K562 (cell line): ENCODE data around the gene PPM1H. TPM values are rescaled to one million over a fixed set of nuclear protein-coding genes. Genes with fewer than 3 reads are reported as not detected.
"Not testable (repeated sequence)": the region's sequence is repeated elsewhere in the genome, so short reads cannot be mapped to it uniquely, and the experiment has no call there.

Experiments used
- ATAC-seq: fragments of 200-7000 bp; cut with Tn5 transposase; 3 replicates; pipeline ENCODE4 v1.9.1; 2020; ENCODE audit warnings: moderate library complexity
- BruUV-seq: library from RNA; stranded (reverse); fragments of 400-500 nt; replicated peaks from 2 replicates; lab custom pipeline; 2021; lab: Mats Ljungman, UMichigan
- CTCF ChIA-PET: fragments of 300-600 bp; formaldehyde crosslinking; extraction: SDS; loops from one replicate; lab custom pipeline; 2021; ENCODE audit warnings: low intra/inter-chr PET ratio; lab: Yijun Ruan, JAX
- POLR2A ChIA-PET: fragments of 300-600, 350-650 bp; sonication (Branson Sonifier 250); formaldehyde crosslinking; extraction: SDS; loops from one replicate; lab custom pipeline; 2021; ENCODE audit warnings: antibody characterized with exemption, inconsistent platforms; lab: Yijun Ruan, JAX
- DNase-seq, 4 experiments: peaks; one replicate each; pipeline versions ENCODE4 v3.0.0 to v3.0.0-alpha.2; 2011 to 2018; ENCODE audit warnings: low spot score in 3 of 4, mixed read lengths in 3 of 4; ENCODE audit errors: extremely low read depth in 1 of 4
- FAIRE-seq: peaks from 2 replicates; lab custom pipeline; 2011; peaks lifted over from hg19 to GRCh38; lab: Jason Lieb, UNC
- H2AFZ ChIP-seq: 2 replicates; pipeline ENCODE4 v1.6.0; 2011; ENCODE audit warnings: low read depth, low read length, control low read depth, inconsistent platforms
- H3K27ac ChIP-seq: fragments of 200-600 bp; 3 replicates; pipeline ENCODE4 v1.8.0; 2011; ENCODE audit warnings: low read depth, mild to moderate bottlenecking, control low read depth, inconsistent platforms, low read length, moderate library complexity, mixed read lengths; ENCODE audit errors: extremely low read depth
- H3K27me3 ChIP-seq, 2 experiments: fragments of 300-600 bp in 1 of 2; 2 replicates in 1 of 2; 3 replicates in 1 of 2; pipeline versions ENCODE4 v1.6.0 to v1.8.0; 2011; ENCODE audit warnings: inconsistent platforms in 2 of 2, low read length in 2 of 2, mild to moderate bottlenecking in 1 of 2, mixed read lengths in 1 of 2, moderate library complexity in 1 of 2; ENCODE audit not compliant: control insufficient read depth in 2 of 2, insufficient read depth in 2 of 2
- H3K36me3 ChIP-seq: fragments of 300-600 bp; 3 replicates; pipeline ENCODE4 v1.8.0; 2011; ENCODE audit warnings: mild to moderate bottlenecking, low read length, inconsistent platforms; ENCODE audit not compliant: control insufficient read depth, insufficient read depth
- H3K4me1 ChIP-seq, 2 experiments: fragments of 200-600 bp in 1 of 2; replicated peaks in 1 of 2; 2 replicates in 1 of 2; 3 replicates in 1 of 2; pipeline versions ENCODE4 v1.5.1 to v1.8.0; 2011; ENCODE audit warnings: inconsistent platforms in 2 of 2, low read length in 2 of 2, mild to moderate bottlenecking in 1 of 2, mixed read lengths in 1 of 2, moderate library complexity in 1 of 2; ENCODE audit not compliant: control insufficient read depth in 2 of 2, insufficient read depth in 2 of 2
- H3K4me2 ChIP-seq: 2 replicates; pipeline ENCODE4 v1.6.1; 2011; ENCODE audit warnings: low read length, control low read depth, inconsistent platforms, mixed read lengths; ENCODE audit not compliant: insufficient read depth
- H3K4me3 ChIP-seq: fragments of 200-600 bp; sonication (generic), shearing (Covaris generic); 2 replicates; pipeline ENCODE4 v1.5.1; 2016; ENCODE audit warnings: control low read depth, inconsistent platforms
- H3K79me2 ChIP-seq: fragments of 200-600 bp; 3 replicates; pipeline ENCODE4 v1.8.0; 2011; ENCODE audit warnings: low read length, inconsistent platforms; ENCODE audit not compliant: control insufficient read depth, insufficient read depth
- H3K9ac ChIP-seq, 2 experiments: 2 replicates each; pipeline versions ENCODE4 v1.6.0 to v1.6.1; 2011; ENCODE audit warnings: low read depth in 2 of 2, low read length in 2 of 2, control low read depth in 1 of 2, inconsistent platforms in 1 of 2, mild to moderate bottlenecking in 1 of 2, mixed read lengths in 1 of 2; ENCODE audit not compliant: insufficient read depth in 1 of 2
- H3K9me1 ChIP-seq: one replicate; pipeline ENCODE4 v1.6.0; 2011; ENCODE audit warnings: inconsistent platforms, mild to moderate bottlenecking, low read length, moderate library complexity; ENCODE audit not compliant: control insufficient read depth, insufficient read depth
- H3K9me3 ChIP-seq: replicated peaks from 2 replicates; pipeline ENCODE4 v1.5.1; 2011; ENCODE audit warnings: low read depth, low read length, inconsistent platforms; ENCODE audit not compliant: control insufficient read depth, insufficient read depth
- H4K20me1 ChIP-seq: replicated peaks from 2 replicates; pipeline ENCODE4 v1.6.1; 2011; ENCODE audit warnings: low read length, inconsistent platforms, mixed read lengths; ENCODE audit not compliant: control insufficient read depth, insufficient read depth
- BACH1 ChIP-seq: fragments of 200-800 bp; sonication (Bioruptor generic); IDR thresholded peaks from 2 replicates; pipeline ENCODE4 v1.6.1; 2016; ENCODE audit warnings: missing genetic modification characterization, missing compliant biosample characterization
- DACH1 ChIP-seq: fragments of 450-650 bp; IDR thresholded peaks from 2 replicates; pipeline ENCODE4 v1.6.1; 2018; ENCODE audit not compliant: partially characterized antibody
- LCOR ChIP-seq: sonication (generic); formaldehyde crosslinking; IDR thresholded peaks from 2 replicates; pipeline ENCODE4 v1.8.0; 2022; ENCODE audit warnings: mild to moderate bottlenecking, missing genetic modification reagents
- ZNF134 ChIP-seq: fragments of 250-450 bp; sonication (Bioruptor Pico); conservative IDR thresholded peaks from 2 replicates; pipeline ENCODE4 v1.4.0; 2020
- ZNF696 ChIP-seq: fragments of 250-450 bp; sonication (Bioruptor Pico); conservative IDR thresholded peaks from 2 replicates; pipeline ENCODE4 v1.4.0; 2020; ENCODE audit warnings: mild to moderate bottlenecking, moderate library complexity
- ZNF717 ChIP-seq: fragments of 250-450 bp; sonication (Bioruptor Pico); IDR thresholded peaks from 2 replicates; pipeline ENCODE4 v1.5.0; 2021
- WGBS: fragments of 100-300 bp; shearing (Covaris generic); methylation state at CpG from one replicate; pipeline ENCODE4 v1.1.6; 2016; ENCODE audit warnings: low coverage, mixed read lengths; ENCODE audit not compliant: insufficient coverage; ENCODE audit errors: missing lambda C conversion rate; 5-methylcytosine and 5-hydroxymethylcytosine counted together
- in situ Hi-C: fragments of 300-500 bp; cut with MboI; formaldehyde crosslinking; loops from 4 replicates; pipeline ENCODE4 v1.15.0; 2018; ENCODE audit warnings: inconsistent platforms, mixed read lengths
- intact Hi-C: fragments of 100-400 bp; cut with micrococcal nuclease; formaldehyde crosslinking; loops from 2 replicates; pipeline ENCODE4 v1.14.2; 2022
- polyA plus RNA-seq, 8 experiments: library from polyadenylated mRNA; depleted of rRNA in 4 of 8; stranded (reverse) in 5 of 8; unstranded in 3 of 8; fragments of >200 nt; fragmentation: Nextera tagmentation in 2 of 8; fragmentation: Illumina TruSeq in 1 of 8; extraction: Ambion mirVana in 2 of 8; extraction: Trizol in 1 of 8; gene quantifications; 2 replicates each; pipeline versions ENCODE4 v1.2.1 to v1.2.3, GENCODE V29; 2011 to 2014; ENCODE audit warnings: inconsistent platforms in 1 of 8, missing spikeins in 1 of 8
- total RNA-seq, 7 experiments: library from RNA; depleted of rRNA in 6 of 7; stranded (reverse); fragments of >200 nt in 6 of 7; fragmentation: Illumina TruSeq in 2 of 7; extraction: Trizol in 2 of 7; gene quantifications; 2 replicates each; pipeline versions ENCODE4 v1.2.1 to v1.2.3, GENCODE V29; 2011 to 2021; ENCODE audit warnings: low replicate concordance in 1 of 7
- TF ChIP-seq, protein P1 (sequence below), 2 experiments: fragments of 450-650 bp in 1 of 2; IDR thresholded peaks; 2 replicates each; pipeline ENCODE4 v1.6.1; 2011 to 2017; ENCODE audit warnings: low read depth in 2 of 2, antibody characterized with exemption in 1 of 2, borderline replicate concordance in 1 of 2, low read length in 1 of 2, mild to moderate bottlenecking in 1 of 2, mixed read lengths in 1 of 2; ENCODE audit not compliant: control insufficient read depth in 1 of 2

Gene PPM1H
- total and polyA plus RNA-seq, 9 of the 15 experiments (the other 6 are each of a cell fraction or from before 2014, with no cell fraction given), result 5.3 to 29.3 (median 11.3) TPM

DNA sequence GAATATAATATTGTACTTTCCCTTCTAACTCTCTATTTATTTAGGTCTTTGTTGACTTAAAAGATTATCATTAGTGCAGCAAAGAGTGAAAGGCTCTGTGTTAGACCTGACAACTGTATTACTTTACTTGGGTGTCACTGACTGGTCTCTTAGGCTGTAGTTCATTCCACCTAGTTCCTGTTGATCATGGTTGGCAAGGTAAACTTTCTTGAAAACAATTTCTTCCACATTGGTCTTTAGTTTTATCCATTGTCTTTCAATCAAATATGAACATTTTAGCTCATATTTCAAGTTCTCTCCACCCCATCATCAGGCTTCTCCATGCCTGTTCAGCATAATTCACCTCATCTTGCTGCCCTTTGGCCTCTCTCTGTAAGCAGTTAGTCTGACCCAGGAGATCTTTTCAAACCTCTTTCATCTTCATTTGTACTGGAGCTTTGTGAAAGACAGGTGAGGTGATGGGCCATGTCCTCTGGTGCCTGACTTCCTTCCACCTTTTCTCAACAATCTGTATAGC lies 32.1 kb upstream of the PPM1H start (continued):
- TF ChIP-seq, protein P1, sequence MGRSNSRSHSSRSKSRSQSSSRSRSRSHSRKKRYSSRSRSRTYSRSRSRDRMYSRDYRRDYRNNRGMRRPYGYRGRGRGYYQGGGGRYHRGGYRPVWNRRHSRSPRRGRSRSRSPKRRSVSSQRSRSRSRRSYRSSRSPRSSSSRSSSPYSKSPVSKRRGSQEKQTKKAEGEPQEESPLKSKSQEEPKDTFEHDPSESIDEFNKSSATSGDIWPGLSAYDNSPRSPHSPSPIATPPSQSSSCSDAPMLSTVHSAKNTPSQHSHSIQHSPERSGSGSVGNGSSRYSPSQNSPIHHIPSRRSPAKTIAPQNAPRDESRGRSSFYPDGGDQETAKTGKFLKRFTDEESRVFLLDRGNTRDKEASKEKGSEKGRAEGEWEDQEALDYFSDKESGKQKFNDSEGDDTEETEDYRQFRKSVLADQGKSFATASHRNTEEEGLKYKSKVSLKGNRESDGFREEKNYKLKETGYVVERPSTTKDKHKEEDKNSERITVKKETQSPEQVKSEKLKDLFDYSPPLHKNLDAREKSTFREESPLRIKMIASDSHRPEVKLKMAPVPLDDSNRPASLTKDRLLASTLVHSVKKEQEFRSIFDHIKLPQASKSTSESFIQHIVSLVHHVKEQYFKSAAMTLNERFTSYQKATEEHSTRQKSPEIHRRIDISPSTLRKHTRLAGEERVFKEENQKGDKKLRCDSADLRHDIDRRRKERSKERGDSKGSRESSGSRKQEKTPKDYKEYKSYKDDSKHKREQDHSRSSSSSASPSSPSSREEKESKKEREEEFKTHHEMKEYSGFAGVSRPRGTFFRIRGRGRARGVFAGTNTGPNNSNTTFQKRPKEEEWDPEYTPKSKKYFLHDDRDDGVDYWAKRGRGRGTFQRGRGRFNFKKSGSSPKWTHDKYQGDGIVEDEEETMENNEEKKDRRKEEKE (IDR thresholded peaks at IDR 0.05; ENCODE audit: borderline replicate concordance in 1 of 2, control insufficient read depth in 1 of 2, low read depth in 2 of 2, low read length in 1 of 2), result no peak
- TF ChIP-seq DACH1, result no peak
- TF ChIP-seq ZNF717 (CRISPR knock-in tag), result no peak
- no peak for TF ChIP-seq LCOR (CRISPR knock-in tag)
- no peak for TF ChIP-seq ZNF696 (CRISPR knock-in tag)
- TF ChIP-seq ZNF134 (CRISPR knock-in tag), result no peak
- TF ChIP-seq BACH1, result no peak

DNA sequence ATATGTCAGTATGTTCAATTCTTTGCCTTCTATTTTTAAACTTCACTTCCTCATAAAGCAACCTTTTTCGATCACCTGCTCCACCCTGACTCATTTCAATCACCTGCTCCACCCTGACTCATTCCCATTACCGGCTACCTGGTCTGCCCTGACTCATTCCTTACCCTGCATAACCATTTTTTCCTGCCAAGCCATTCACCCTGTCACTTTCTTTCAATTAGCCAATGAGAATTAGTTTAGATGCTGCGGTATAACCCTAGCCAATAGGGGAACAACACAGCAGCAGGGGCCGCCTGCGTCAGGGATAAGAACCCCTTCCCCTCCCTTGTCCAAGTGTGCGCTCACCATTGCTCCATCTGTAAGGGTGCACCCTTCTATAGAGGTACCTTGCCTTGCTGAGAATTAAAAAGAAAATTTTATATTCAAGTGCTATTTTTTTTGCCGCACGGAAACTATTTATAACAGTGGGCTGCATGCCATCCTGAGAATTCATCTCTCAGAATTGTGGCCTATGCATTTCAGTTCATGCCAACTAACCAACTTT lies 31.6 kb upstream of the PPM1H start:
- H3K36me3 ChIP-seq, H3K79me2 ChIP-seq, ATAC-seq, H3K4me1 ChIP-seq, CTCF ChIA-PET, FAIRE-seq, BruUV-seq, H3K9me1 ChIP-seq, H3K27ac ChIP-seq, in situ Hi-C loops, POLR2A ChIA-PET, H3K4me2 ChIP-seq, H3K4me3 ChIP-seq, H3K27me3 ChIP-seq, DNase-seq, intact Hi-C loops, H2AFZ ChIP-seq, H3K9me3 ChIP-seq, H4K20me1 ChIP-seq, H3K9ac ChIP-seq: not testable (repeated sequence)
- WGBS, result 40% methylated on average over 8 of the region's 8 CpGs

DNA sequence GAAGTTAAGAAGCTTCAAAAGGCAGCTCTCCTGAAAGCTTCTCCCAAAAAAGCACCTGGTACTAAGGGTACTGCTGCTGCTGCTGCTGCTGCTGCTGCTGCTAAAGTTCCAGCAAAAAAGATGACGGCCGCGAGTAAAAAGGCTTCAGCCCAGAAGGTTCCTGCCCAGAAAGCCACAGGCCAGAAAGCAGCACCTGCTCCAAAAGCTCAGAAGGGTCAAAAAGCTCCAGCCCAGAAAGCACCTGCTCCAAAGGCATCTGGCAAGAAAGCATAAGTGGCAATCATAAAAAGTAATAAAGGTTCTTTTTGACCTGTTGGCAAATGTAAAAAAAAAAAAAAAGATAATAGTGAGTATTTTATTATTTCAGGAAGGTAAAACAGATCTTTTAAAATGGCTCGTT lies 30.8 kb upstream of the PPM1H start:
- POLR2A ChIA-PET, intact Hi-C loops, H3K9me3 ChIP-seq, H3K9me1 ChIP-seq, DNase-seq, H3K4me3 ChIP-seq, in situ Hi-C loops, H2AFZ ChIP-seq, H3K27me3 ChIP-seq, CTCF ChIA-PET, H3K4me2 ChIP-seq, FAIRE-seq, H3K4me1 ChIP-seq, ATAC-seq, H3K79me2 ChIP-seq, H3K27ac ChIP-seq, H4K20me1 ChIP-seq, H3K36me3 ChIP-seq, H3K9ac ChIP-seq: not testable (repeated sequence)
- 57% methylated on average over 4 of the region's 4 CpGs for WGBS
- BruUV-seq, result TSS peak; percentile 78
